ENCODE data around the gene USF1.

DNA sequence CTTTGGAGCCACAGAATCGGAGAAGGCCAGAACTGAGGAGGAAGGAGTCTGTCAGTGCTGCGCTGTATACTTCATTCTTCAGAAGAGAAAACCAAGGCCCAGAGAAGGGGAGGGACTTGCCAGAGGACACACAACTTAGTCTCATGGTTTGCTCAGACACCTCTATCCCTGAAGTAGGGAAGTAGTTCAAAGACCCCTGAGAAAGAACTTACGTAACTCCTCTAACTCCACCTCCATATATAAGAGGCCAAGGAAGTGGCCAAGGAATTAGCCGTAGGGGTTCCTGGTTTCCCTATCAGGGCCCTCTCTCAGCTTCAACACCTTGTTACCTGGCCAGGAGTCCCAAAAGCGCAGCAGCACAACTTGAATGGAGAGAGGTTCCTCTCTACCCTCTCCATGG lies 44.2 kb upstream of the USF1 start:
- TF ChIP-seq, protein P1, sequence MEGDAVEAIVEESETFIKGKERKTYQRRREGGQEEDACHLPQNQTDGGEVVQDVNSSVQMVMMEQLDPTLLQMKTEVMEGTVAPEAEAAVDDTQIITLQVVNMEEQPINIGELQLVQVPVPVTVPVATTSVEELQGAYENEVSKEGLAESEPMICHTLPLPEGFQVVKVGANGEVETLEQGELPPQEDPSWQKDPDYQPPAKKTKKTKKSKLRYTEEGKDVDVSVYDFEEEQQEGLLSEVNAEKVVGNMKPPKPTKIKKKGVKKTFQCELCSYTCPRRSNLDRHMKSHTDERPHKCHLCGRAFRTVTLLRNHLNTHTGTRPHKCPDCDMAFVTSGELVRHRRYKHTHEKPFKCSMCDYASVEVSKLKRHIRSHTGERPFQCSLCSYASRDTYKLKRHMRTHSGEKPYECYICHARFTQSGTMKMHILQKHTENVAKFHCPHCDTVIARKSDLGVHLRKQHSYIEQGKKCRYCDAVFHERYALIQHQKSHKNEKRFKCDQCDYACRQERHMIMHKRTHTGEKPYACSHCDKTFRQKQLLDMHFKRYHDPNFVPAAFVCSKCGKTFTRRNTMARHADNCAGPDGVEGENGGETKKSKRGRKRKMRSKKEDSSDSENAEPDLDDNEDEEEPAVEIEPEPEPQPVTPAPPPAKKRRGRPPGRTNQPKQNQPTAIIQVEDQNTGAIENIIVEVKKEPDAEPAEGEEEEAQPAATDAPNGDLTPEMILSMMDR (IDR thresholded peaks at IDR 0.05; ENCODE audit: insufficient read depth, low read depth, low read length): no peak
- TF ChIP-seq EZH2 (IDR thresholded peaks at IDR 0.05; ENCODE audit: insufficient read depth, low read length): no peak

Measured in astrocyte (in vitro differentiated cells and primary cell).